Glomerular visceral epithelial cell (primary cell): ENCODE results near the gene PNPLA1.

Experiments used
- DNase-seq: peaks from one replicate; pipeline ENCODE4 v3.0.0-alpha.2; 2016; ENCODE audit errors: extremely low spot score

PNPLA1 gene

GRCh38 chr6:36315921-36316320 is 46.1 kb downstream of the PNPLA1 start:
- no peak for DNase-seq

GRCh38 chr6:36317623-36318022 is 47.8 kb downstream of the PNPLA1 start:
- DNase-seq = no peak

GRCh38 chr6:36318690-36319435 is 49.0 kb downstream of the PNPLA1 start:
- DNase-seq = no peak

GRCh38 chr6:36319436-36319762 is 49.5 kb downstream of the PNPLA1 start:
- DNase-seq = no peak

GRCh38 chr6:36319821-36320220 is 50.0 kb downstream of the PNPLA1 start:
- no peak for DNase-seq

- DNase-seq = no peak
These were observed 50.6 kb downstream of the PNPLA1 start for GRCh38 chr6:36320475-36320874.

- no peak for DNase-seq
These were observed 52.7 kb downstream of the PNPLA1 start for GRCh38 chr6:36322591-36322990.

- DNase-seq = peak; percentile 23
These were observed 53.2 kb downstream of the PNPLA1 start for GRCh38 chr6:36323062-36323461.

- DNase-seq = no peak
These were observed 54.3 kb downstream of the PNPLA1 start for GRCh38 chr6:36324191-36324590.

GRCh38 chr6:36324715-36325114 is 54.9 kb downstream of the PNPLA1 start:
- no peak for DNase-seq

- DNase-seq = no peak
These were observed 56.6 kb downstream of the PNPLA1 start for GRCh38 chr6:36326356-36326995.

- no peak for DNase-seq
These were observed 57.5 kb downstream of the PNPLA1 start for GRCh38 chr6:36327226-36327918.

GRCh38 chr6:36327919-36328236 is 58.0 kb downstream of the PNPLA1 start:
- no peak for DNase-seq

- DNase-seq = no peak
These were observed 58.7 kb downstream of the PNPLA1 start for GRCh38 chr6:36328600-36328999.

GRCh38 chr6:36329798-36330291 is 60.0 kb downstream of the PNPLA1 start:
- DNase-seq = no peak

- DNase-seq = no peak
These were observed 60.5 kb downstream of the PNPLA1 start for GRCh38 chr6:36330366-36330765.

GRCh38 chr6:36331381-36331780 is 61.5 kb downstream of the PNPLA1 start:
- no peak for DNase-seq

GRCh38 chr6:36333171-36333895 is 63.5 kb downstream of the PNPLA1 start:
- DNase-seq = no peak

GRCh38 chr6:36333931-36334725 is 64.3 kb downstream of the PNPLA1 start:
- DNase-seq = peak; percentile 28

GRCh38 chr6:36334832-36335459 is 65.1 kb downstream of the PNPLA1 start:
- DNase-seq = no peak
